Duodenal mucosa (tissue), 2 donors: ENCODE data around the gene KCNMA1.

Source experiments
- H3K27ac ChIP-seq: one replicate; pipeline ENCODE4 v1.7.0; 2013; ENCODE audit warnings: low read depth, low read length
- H3K27me3 ChIP-seq, 2 donors: one replicate each; pipeline ENCODE4 v1.7.0; 2013; ENCODE audit warnings: low read length in 2 of 2, control low read depth in 1 of 2; ENCODE audit not compliant: insufficient read depth in 2 of 2, control insufficient read depth in 1 of 2
- H3K36me3 ChIP-seq, 2 donors: one replicate each; pipeline ENCODE4 v1.7.0; 2013; ENCODE audit warnings: low read length in 2 of 2, control low read depth in 1 of 2; ENCODE audit not compliant: insufficient read depth in 2 of 2, control insufficient read depth in 1 of 2
- H3K4me1 ChIP-seq, 2 donors: one replicate each; pipeline ENCODE4 v1.7.0; 2013; ENCODE audit warnings: low read length in 2 of 2, control low read depth in 1 of 2; ENCODE audit not compliant: insufficient read depth in 2 of 2, control insufficient read depth in 1 of 2
- H3K4me3 ChIP-seq, 2 donors: one replicate each; pipeline ENCODE4 v1.7.0; 2013; ENCODE audit warnings: low read length in 2 of 2, low read depth in 1 of 2
- H3K9ac ChIP-seq, 2 donors: one replicate each; pipeline ENCODE4 v1.7.0; 2013; ENCODE audit warnings: low read length in 2 of 2, low read depth in 1 of 2
- H3K9me3 ChIP-seq, 2 donors: one replicate each; pipeline ENCODE4 v1.7.0; 2013; ENCODE audit warnings: low read length in 2 of 2, control low read depth in 1 of 2; ENCODE audit not compliant: control insufficient read depth in 1 of 2

The KCNMA1 gene

GRCh38 chr10:77004917-77005564, 632.6 kb downstream of the KCNMA1 start:
- no peak overlapping the region for H3K27ac ChIP-seq
- H3K27me3 ChIP-seq = no peaks in the 10 kb centered on the region
- H3K36me3 ChIP-seq = no peaks in the 10 kb centered on the region
- no peak overlapping the region for H3K9ac ChIP-seq
- no peaks in the 10 kb centered on the region for H3K9me3 ChIP-seq
- H3K4me1 ChIP-seq = no peaks in the 10 kb centered on the region
- no peak overlapping the region for H3K4me3 ChIP-seq

GRCh38 chr10:77002872-77003271, 634.7 kb downstream of the KCNMA1 start:
- Histone ChIP-seq H3K27ac (no peak overlapping the region), H3K4me1 (no peaks in the 10 kb centered on the region), H3K27me3 (no peaks in the 10 kb centered on the region), H3K4me3 (no peak overlapping the region), H3K9ac (no peak overlapping the region), H3K9me3 (no peaks in the 10 kb centered on the region), H3K36me3 (no peaks in the 10 kb centered on the region)

GRCh38 chr10:77001206-77001605, 636.4 kb downstream of the KCNMA1 start:
- no peaks in the 10 kb centered on the region for H3K36me3 ChIP-seq
- H3K27ac ChIP-seq = no peak overlapping the region
- H3K4me3 ChIP-seq = no peak overlapping the region
- no peaks in the 10 kb centered on the region for H3K9me3 ChIP-seq
- H3K27me3 ChIP-seq = no peaks in the 10 kb centered on the region
- no peak overlapping the region for H3K9ac ChIP-seq
- no peaks in the 10 kb centered on the region for H3K4me1 ChIP-seq

GRCh38 chr10:76998451-76998850, 639.2 kb downstream of the KCNMA1 start:
- Histone ChIP-seq H3K9me3 (no peaks in the 10 kb centered on the region), H3K36me3 (no peaks in the 10 kb centered on the region)

GRCh38 chr10:76997631-76998030, 640.0 kb downstream of the KCNMA1 start:
- Histone ChIP-seq H3K4me3 (no peak overlapping the region), H3K9ac (no peak overlapping the region), H3K27me3 (no peaks in the 10 kb centered on the region), H3K4me1 (no peaks in the 10 kb centered on the region), H3K9me3 (no peaks in the 10 kb centered on the region), H3K27ac (no peak overlapping the region), H3K36me3 (no peaks in the 10 kb centered on the region)

More at GRCh38 chr10:76998451-76998850, 639.2 kb downstream of the KCNMA1 start:
- no peaks in the 10 kb centered on the region for H3K27me3 ChIP-seq
- H3K4me1 ChIP-seq = no peaks in the 10 kb centered on the region
- no peak overlapping the region for H3K27ac ChIP-seq
- H3K9ac ChIP-seq = no peak overlapping the region
- no peak overlapping the region for H3K4me3 ChIP-seq

- H3K27me3 ChIP-seq = no peaks in the 10 kb centered on the region
- no peaks in the 10 kb centered on the region for H3K9me3 ChIP-seq
- H3K27ac ChIP-seq = no peak overlapping the region
- no peak overlapping the region for H3K4me3 ChIP-seq
- no peaks in the 10 kb centered on the region for H3K4me1 ChIP-seq
- H3K36me3 ChIP-seq = no peaks in the 10 kb centered on the region
- no peak overlapping the region for H3K9ac ChIP-seq
Measured at GRCh38 chr10:76995023-76995422, 642.6 kb downstream of the KCNMA1 start.

- no peaks in the 10 kb centered on the region for H3K27me3 ChIP-seq
- H3K36me3 ChIP-seq = no peaks in the 10 kb centered on the region
- no peak overlapping the region for H3K4me3 ChIP-seq
- H3K27ac ChIP-seq = no peak overlapping the region
- H3K9me3 ChIP-seq = no peaks in the 10 kb centered on the region
- no peak overlapping the region for H3K9ac ChIP-seq
- H3K4me1 ChIP-seq = no peaks in the 10 kb centered on the region
Measured at GRCh38 chr10:76993213-76993612, 644.4 kb downstream of the KCNMA1 start.

- Histone ChIP-seq H3K4me1 (no peaks in the 10 kb centered on the region), H3K9me3 (no peaks in the 10 kb centered on the region), H3K36me3 (no peaks in the 10 kb centered on the region), H3K27ac (no peak overlapping the region), H3K27me3 (no peaks in the 10 kb centered on the region), H3K9ac (no peak overlapping the region), H3K4me3 (no peak overlapping the region)
Measured at GRCh38 chr10:76992467-76992866, 645.1 kb downstream of the KCNMA1 start.

- Histone ChIP-seq H3K9me3 (no peaks in the 10 kb centered on the region), H3K36me3 (no peaks in the 10 kb centered on the region), H3K4me3 (no peak overlapping the region), H3K9ac (no peak overlapping the region), H3K4me1 (no peaks in the 10 kb centered on the region), H3K27me3 (no peaks in the 10 kb centered on the region), H3K27ac (no peak overlapping the region)
Measured at GRCh38 chr10:76991621-76992020, 646.0 kb downstream of the KCNMA1 start.

- Histone ChIP-seq H3K4me1 (no peaks in the 10 kb centered on the region), H3K27ac (no peak overlapping the region), H3K36me3 (no peaks in the 10 kb centered on the region), H3K9me3 (no peaks in the 10 kb centered on the region), H3K9ac (no peak overlapping the region), H3K4me3 (no peak overlapping the region), H3K27me3 (no peaks in the 10 kb centered on the region)
Measured at GRCh38 chr10:76990561-76990960, 647.0 kb downstream of the KCNMA1 start.
